ENCODE measurements around the gene CLTA.
A peak's percentile ranks its signal among the peaks of the same experiment; 100 is the strongest.

GRCh38 chr9:36166168-36166927, 24.4 kb upstream of the CLTA start:
- TF ChIP-seq CTCF (IDR thresholded peaks at IDR 0.05) (peak; percentile 93 to 94 (median 94)), POLR2A (IDR thresholded peaks at IDR 0.05) (no peak), EP300 (IDR thresholded peaks at IDR 0.05) (no peak)

Measured in ovary (tissue), 3 donors.